ENCODE results near the gene SGCE.

Gene SGCE

DNA sequence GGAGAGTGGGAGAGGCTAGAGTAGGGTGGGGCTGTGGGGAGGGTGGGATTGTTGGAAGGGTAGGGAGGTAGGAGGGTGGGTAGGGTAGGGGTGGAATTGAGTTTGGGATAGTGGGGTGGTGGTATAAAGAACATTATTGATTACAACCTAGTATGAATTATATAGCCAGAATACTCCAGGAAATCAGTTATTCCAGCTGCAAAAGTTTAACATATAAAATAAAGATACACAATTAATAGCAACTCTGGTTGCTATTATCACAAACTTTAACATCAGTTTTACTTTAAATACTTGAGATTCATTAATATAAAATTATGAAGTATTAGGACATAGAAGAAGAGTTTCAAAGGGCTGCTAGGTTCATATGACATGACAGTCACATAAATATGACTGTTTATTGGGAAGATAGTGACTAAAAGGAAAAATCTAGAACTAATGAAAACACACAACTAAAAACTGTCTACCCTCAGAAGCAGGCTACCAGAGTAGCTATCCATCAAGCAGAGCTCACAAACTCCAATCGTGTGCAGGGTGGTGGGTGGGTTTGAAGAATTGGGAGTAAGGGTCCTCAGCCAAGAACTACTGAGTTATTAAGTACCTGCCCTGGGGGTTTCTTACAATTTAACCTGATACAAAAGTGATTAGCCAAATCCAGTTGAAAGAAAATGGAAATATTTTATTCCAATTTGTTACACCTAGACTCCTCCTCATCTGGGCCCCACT lies 14.0 kb upstream of the SGCE start:
- Histone ChIP-seq H2AFZ (no peak overlapping the region), H3K9ac (no peak overlapping the region), H3K36me3 (ENCODE audit: control insufficient read depth, insufficient read depth, low read length) (no peaks in the 10 kb centered on the region), H3K4me3 (ENCODE audit: low read depth, low read length) (no peak overlapping the region), H3K27ac (no peak overlapping the region), H3K27me3 (ENCODE audit: control insufficient read depth, insufficient read depth, low read length) (no peaks in the 10 kb centered on the region), H3K4me1 (no peaks in the 10 kb centered on the region), H3K79me2 (no peaks in the 10 kb centered on the region), H3K9me3 (ENCODE audit: control insufficient read depth, low read length) (no peaks in the 10 kb centered on the region), H3K4me2 (ENCODE audit: low read length) (no peak overlapping the region)
- no peak for TF ChIP-seq CTCF (IDR thresholded peaks at IDR 0.05)

DNA sequence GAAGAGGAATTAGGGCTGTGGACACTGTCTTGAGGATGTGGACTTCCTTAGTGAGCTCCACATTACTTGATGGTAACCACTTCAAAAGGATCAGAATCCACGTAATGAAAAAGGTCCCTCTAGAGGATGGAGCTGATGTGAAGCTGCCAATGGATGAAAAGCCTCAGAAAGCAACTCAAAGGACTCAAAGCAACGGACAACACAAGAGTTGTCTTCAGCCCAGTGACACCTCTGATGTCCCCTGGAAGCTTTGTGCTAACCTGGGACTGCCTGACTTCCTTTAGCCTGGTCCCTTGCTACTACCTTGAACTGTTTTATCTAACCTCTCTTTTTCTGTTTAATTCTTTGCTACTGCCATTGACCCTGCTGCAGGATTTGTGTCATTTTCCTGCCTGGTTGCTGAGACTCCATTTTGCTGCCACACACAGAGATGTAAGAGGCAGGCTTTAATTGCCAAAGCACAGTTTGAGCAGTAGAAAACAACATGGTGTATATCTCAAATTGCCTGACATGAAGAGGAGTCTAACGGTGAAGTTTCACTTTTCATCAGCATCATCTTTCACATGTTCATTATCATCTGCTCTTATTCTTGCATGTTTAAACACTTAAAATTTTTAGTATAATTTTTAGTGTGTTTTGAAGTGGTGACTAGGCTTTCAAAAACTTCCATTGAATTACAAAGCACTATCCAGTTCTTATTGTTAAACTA lies 11.1 kb upstream of the SGCE start:
- H2AFZ ChIP-seq, result no peak overlapping the region
- H3K4me2 ChIP-seq (ENCODE audit: low read length), result no peak overlapping the region
- no peaks in the 10 kb centered on the region for H3K79me2 ChIP-seq
- no peak overlapping the region for H3K9ac ChIP-seq
- no peaks in the 10 kb centered on the region for H3K9me3 ChIP-seq (ENCODE audit: control insufficient read depth, low read length)
- no peaks in the 10 kb centered on the region for H3K4me1 ChIP-seq
- H3K27ac ChIP-seq, result no peak overlapping the region
- TF ChIP-seq CTCF (IDR thresholded peaks at IDR 0.05), result no peak
- H3K36me3 ChIP-seq (ENCODE audit: control insufficient read depth, insufficient read depth, low read length), result no peaks in the 10 kb centered on the region
- H3K4me3 ChIP-seq (ENCODE audit: low read depth, low read length), result no peak overlapping the region
- H3K27me3 ChIP-seq (ENCODE audit: control insufficient read depth, insufficient read depth, low read length), result no peaks in the 10 kb centered on the region

DNA sequence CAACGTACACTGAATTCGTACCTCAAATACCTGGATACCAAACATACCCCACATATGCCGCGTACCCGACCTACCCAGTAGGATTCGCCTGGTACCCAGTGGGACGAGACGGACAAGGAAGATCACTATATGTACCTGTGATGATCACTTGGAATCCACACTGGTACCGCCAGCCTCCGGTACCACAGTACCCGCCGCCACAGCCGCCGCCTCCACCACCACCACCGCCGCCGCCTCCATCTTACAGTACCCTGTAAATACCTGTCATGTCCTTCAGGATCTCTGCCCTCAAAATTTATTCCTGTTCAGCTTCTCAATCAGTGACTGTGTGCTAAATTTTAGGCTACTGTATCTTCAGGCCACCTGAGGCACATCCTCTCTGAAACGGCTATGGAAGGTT lies 9.5 kb upstream of the SGCE start:
- Histone ChIP-seq H3K9me3 (ENCODE audit: control insufficient read depth, low read length) (no peaks in the 10 kb centered on the region), H3K27me3 (ENCODE audit: control insufficient read depth, insufficient read depth, low read length) (no peaks in the 10 kb centered on the region), H3K4me3 (ENCODE audit: low read depth, low read length) (no peak overlapping the region), H3K36me3 (ENCODE audit: control insufficient read depth, insufficient read depth, low read length) (no peaks in the 10 kb centered on the region), H3K4me1 (no peaks in the 10 kb centered on the region), H3K4me2 (ENCODE audit: low read length) (no peak overlapping the region), H3K9ac (no peak overlapping the region), H3K79me2 (no peaks in the 10 kb centered on the region), H2AFZ (no peak overlapping the region), H3K27ac (no peak overlapping the region)
- no peak for TF ChIP-seq CTCF (IDR thresholded peaks at IDR 0.05)

GRCh38 chr7:94664023-94664422 lies 8.1 kb upstream of the SGCE start:
- no peak overlapping the region for H3K27ac ChIP-seq
- no peaks in the 10 kb centered on the region for H3K4me1 ChIP-seq
- H2AFZ ChIP-seq, result no peak overlapping the region
- H3K79me2 ChIP-seq, result no peaks in the 10 kb centered on the region
- H3K9me3 ChIP-seq (ENCODE audit: control insufficient read depth, low read length), result no peaks in the 10 kb centered on the region
- no peak overlapping the region for H3K4me3 ChIP-seq (ENCODE audit: low read depth, low read length)
- no peaks in the 10 kb centered on the region for H3K27me3 ChIP-seq (ENCODE audit: control insufficient read depth, insufficient read depth, low read length)
- H3K36me3 ChIP-seq (ENCODE audit: control insufficient read depth, insufficient read depth, low read length), result no peaks in the 10 kb centered on the region
- no peak overlapping the region for H3K9ac ChIP-seq
- no peak for TF ChIP-seq CTCF (IDR thresholded peaks at IDR 0.05)
- no peak overlapping the region for H3K4me2 ChIP-seq (ENCODE audit: low read length)

Data from parathyroid adenoma (tissue), 2 donors.